OCI-LY3 (cell line): ENCODE results near the gene FOXD4L6.
"Not testable (repeated sequence)": the region's sequence is repeated elsewhere in the genome, so short reads cannot be mapped to it uniquely, and the experiment has no call there.

Experiments used
- CTCF ChIP-seq: fragments of 200-600, 300-600 bp; sonication (generic); IDR thresholded peaks from 2 replicates; pipeline ENCODE4 v1.5.1; 2014; ENCODE audit warnings: antibody characterized with exemption, low read length, low read depth
- EZH2phosphoT487 ChIP-seq: fragments of 200-600 bp; shearing (Covaris generic); IDR thresholded peaks from 2 replicates; pipeline ENCODE4 v1.6.1; 2018; ENCODE audit warnings: antibody characterized with exemption, mixed run types, low read depth

GRCh38 chr9:41119311-41119710 lies 9.2 kb downstream of the FOXD4L6 start:
- not testable (repeated sequence) for TF ChIP-seq CTCF, EZH2phosphoT487
